Duodenal mucosa (tissue), 2 donors: ENCODE measurements around the gene MED26.

Source experiments
- H3K27ac ChIP-seq: one replicate; pipeline ENCODE4 v1.7.0; 2013; ENCODE audit warnings: low read depth, low read length
- H3K27me3 ChIP-seq, 2 donors: one replicate each; pipeline ENCODE4 v1.7.0; 2013; ENCODE audit warnings: low read length in 2 of 2, control low read depth in 1 of 2; ENCODE audit not compliant: insufficient read depth in 2 of 2, control insufficient read depth in 1 of 2
- H3K36me3 ChIP-seq, 2 donors: one replicate each; pipeline ENCODE4 v1.7.0; 2013; ENCODE audit warnings: low read length in 2 of 2, control low read depth in 1 of 2; ENCODE audit not compliant: insufficient read depth in 2 of 2, control insufficient read depth in 1 of 2
- H3K4me1 ChIP-seq, 2 donors: one replicate each; pipeline ENCODE4 v1.7.0; 2013; ENCODE audit warnings: low read length in 2 of 2, control low read depth in 1 of 2; ENCODE audit not compliant: insufficient read depth in 2 of 2, control insufficient read depth in 1 of 2
- H3K4me3 ChIP-seq, 2 donors: one replicate each; pipeline ENCODE4 v1.7.0; 2013; ENCODE audit warnings: low read length in 2 of 2, low read depth in 1 of 2
- H3K9ac ChIP-seq, 2 donors: one replicate each; pipeline ENCODE4 v1.7.0; 2013; ENCODE audit warnings: low read length in 2 of 2, low read depth in 1 of 2
- H3K9me3 ChIP-seq, 2 donors: one replicate each; pipeline ENCODE4 v1.7.0; 2013; ENCODE audit warnings: low read length in 2 of 2, control low read depth in 1 of 2; ENCODE audit not compliant: control insufficient read depth in 1 of 2

The MED26 gene

DNA sequence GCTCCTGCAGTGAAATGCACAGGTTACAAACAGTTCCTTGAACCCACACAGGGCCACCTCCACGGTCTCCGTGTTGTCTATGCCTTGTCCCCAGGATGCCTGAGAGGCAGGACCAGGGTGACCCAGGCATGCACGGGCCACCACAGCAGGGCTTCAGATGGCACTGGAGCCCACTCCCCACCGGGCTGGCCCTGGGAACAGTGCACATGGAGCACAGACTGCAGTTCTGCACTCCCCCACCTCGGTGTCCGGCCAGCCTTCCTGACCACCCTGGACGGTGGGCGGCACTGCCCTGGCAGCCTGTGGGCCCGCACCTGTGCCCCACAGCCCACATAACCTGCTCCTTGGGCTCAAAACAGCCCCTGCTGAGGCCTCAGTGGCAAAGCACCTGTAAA is 41.5 kb downstream of the MED26 start:
- H3K9me3 ChIP-seq = no peaks in the 10 kb centered on the region
- H3K9ac ChIP-seq = peak overlapping the region; percentile 36 to 50
- peak overlapping the region; percentile 37 to 48 for H3K4me3 ChIP-seq
- H3K36me3 ChIP-seq = peaks cover 0 to 3% of the 10 kb centered on the region in 2 donors
- peaks cover 84 to 89% of the 10 kb centered on the region in 2 donors for H3K4me1 ChIP-seq
- peak overlapping the region; percentile 58 for H3K27ac ChIP-seq
- H3K27me3 ChIP-seq = no peaks in the 10 kb centered on the region

DNA sequence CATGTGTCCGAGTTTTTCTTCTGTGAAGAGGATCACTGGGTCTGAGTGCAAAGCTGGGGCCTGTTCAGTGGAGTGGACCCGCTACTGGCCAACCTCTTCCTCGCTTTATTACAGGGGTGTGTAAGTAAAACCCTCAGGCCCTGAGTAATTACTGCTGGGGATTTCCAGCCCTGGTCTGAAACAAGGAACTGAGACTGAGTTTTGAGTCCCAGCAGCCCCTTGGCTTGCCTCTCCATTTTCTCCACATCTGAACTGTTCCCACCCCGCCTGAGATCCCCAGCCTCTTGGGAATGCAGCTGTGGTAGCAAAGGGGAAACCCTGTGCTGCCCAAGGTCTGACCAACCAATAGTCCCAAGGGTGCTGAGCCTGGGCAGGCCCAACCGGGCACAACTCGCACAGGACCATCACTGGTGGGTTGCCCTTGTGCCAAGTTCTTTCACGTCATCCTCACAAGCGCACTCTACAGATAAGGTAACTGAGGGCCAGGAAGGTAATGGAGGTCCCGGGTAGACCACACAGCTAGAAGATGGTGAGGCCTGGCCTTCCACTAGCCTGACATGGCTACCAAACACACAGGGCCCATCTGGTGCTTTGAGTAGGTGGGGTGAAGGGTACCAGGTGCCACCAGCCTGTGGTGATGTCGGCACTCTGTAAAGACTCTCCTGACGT is 42.1 kb downstream of the MED26 start:
- peak overlapping the region; percentile 48 to 50 for H3K9ac ChIP-seq

DNA sequence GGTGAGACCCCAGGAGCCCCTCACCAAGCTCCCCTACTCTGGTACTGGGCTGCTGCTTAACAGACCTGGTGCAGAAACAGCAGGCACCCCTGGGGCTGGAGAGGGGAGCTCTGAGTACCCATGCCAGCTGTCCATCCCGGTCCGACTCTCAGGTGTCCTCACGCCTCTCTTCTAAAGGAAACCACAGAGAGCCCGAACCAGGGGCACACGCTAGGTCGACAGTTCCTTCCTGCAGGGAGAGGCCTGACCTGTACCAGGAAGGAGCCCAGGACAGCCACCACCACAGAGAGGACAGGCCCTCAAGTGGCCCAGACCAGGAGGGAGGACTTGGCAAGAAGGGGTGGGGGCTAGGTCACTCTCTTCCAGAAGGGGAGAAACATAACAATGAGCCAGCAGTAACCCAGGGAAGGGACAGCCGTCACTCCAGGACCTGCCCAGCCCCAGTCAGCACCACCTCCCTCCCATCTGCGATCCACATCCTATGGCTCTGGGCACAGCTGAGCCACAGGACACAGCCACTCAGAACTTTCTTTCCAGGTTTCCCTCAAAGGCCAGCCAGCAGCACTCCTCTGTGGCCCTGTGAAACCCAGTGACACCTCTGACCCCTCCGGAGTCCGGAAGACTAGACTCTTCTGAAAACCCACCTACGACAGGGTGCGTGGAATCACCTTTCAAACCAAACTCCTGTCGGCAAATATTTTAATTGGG is 42.8 kb downstream of the MED26 start:
- peak overlapping the region; percentile 52 to 63 for H3K4me3 ChIP-seq
- peaks cover 8 to 12% of the 10 kb centered on the region in 2 donors for H3K36me3 ChIP-seq
- H3K4me1 ChIP-seq = peaks cover 78 to 89% of the 10 kb centered on the region in 2 donors
- H3K9me3 ChIP-seq = no peaks in the 10 kb centered on the region
- peak overlapping the region; percentile 82 for H3K27ac ChIP-seq
- H3K27me3 ChIP-seq = no peaks in the 10 kb centered on the region
- H3K9ac ChIP-seq = peak overlapping the region; percentile 48 to 50

More for the DNA sequence above, 42.1 kb downstream of the MED26 start:
- Histone ChIP-seq H3K36me3 (peaks cover 5 to 7% of the 10 kb centered on the region in 2 donors), H3K4me1 (peaks cover 81 to 91% of the 10 kb centered on the region in 2 donors), H3K9me3 (no peaks in the 10 kb centered on the region), H3K27me3 (no peaks in the 10 kb centered on the region), H3K27ac (peak overlapping the region; percentile 82), H3K4me3 (peak overlapping the region; percentile 9 to 63)

GRCh38 chr19:16584248-16585093 is 43.5 kb downstream of the MED26 start:
- Histone ChIP-seq H3K27me3 (no peaks in the 10 kb centered on the region), H3K9ac (peak overlapping the region; percentile 48 to 50), H3K27ac (peak overlapping the region; percentile 82), H3K36me3 (peaks cover 10 to 13% of the 10 kb centered on the region in 2 donors), H3K4me1 (peaks cover 71 to 83% of the 10 kb centered on the region in 2 donors), H3K9me3 (no peaks in the 10 kb centered on the region), H3K4me3 (peak overlapping the region; percentile 52 to 63)

GRCh38 chr19:16582486-16583261 is 45.3 kb downstream of the MED26 start:
- peaks cover 13 to 28% of the 10 kb centered on the region in 2 donors for H3K36me3 ChIP-seq
- peaks cover 59 to 65% of the 10 kb centered on the region in 2 donors for H3K4me1 ChIP-seq
- H3K9ac ChIP-seq = peak overlapping the region in 1 of 2 donors; percentile 13
- H3K4me3 ChIP-seq = no peak overlapping the region
- no peak overlapping the region for H3K27ac ChIP-seq
- no peaks in the 10 kb centered on the region for H3K27me3 ChIP-seq
- H3K9me3 ChIP-seq = no peaks in the 10 kb centered on the region

DNA sequence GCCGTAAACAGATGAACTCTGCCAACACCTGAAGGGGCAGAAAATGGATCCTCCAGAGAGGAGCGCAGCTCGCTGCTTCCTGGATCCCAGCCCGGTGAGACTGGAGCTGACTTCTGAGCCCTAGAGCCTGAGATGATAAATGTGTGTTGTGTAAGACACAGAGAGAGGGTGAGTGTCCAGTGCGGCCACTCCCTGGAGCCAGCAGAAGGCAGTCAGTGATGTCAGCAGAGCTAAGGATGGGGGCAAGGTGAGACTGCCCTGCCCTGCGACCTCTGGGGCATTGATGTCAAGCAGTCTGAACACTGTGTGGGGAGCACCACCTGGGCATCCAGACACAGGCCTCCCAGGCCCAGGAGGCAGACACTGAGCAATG is 46.0 kb downstream of the MED26 start:
- H3K27ac ChIP-seq = no peak overlapping the region

DNA sequence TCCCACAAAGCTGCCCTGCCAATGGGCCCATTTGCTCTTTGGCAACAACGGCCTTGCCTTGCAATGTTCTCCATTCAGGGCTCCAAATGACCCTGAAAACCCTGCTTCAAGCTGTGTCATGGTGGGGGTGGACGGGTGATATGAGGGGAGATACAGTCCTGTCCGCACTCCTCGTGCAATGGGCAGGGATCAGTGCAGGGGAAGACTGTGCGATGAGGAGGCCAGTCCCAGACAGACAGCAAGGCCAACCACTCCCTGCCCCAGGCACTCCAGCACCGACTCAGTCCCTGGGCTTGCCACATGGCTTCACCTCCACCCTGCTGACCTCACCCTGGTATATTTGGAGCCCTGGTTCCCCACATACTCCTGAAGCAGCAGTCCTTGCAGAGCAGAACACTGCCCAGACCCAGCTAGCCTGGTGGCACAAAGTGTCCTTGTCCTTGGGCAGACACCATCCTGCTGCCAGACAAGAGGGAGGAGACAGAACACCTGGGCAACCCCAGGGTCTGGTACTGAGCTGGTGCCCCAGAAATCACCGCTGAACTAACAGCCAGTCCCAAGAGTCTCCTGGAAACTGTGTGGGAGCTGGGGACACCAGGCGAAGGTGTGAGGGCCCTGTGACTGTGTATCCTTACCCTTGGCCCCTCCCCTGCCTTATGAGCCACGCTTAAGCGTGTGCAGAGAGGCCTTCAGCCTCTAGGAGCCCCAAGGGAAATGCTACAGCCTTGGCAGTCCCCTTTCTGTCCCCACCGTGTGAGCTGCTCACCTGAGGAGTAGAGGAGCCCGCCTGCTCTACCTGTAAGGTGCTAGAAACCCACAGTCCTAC is 46.6 kb downstream of the MED26 start:
- peaks cover 13 to 38% of the 10 kb centered on the region in 2 donors for H3K36me3 ChIP-seq
- H3K9me3 ChIP-seq = no peaks in the 10 kb centered on the region
- no peaks in the 10 kb centered on the region for H3K27me3 ChIP-seq
- no peak overlapping the region for H3K9ac ChIP-seq
- H3K27ac ChIP-seq = no peak overlapping the region
- H3K4me1 ChIP-seq = peaks cover 46 to 52% of the 10 kb centered on the region in 2 donors
- no peak overlapping the region for H3K4me3 ChIP-seq

More for the DNA sequence above, 46.0 kb downstream of the MED26 start:
- Histone ChIP-seq H3K9me3 (no peaks in the 10 kb centered on the region), H3K9ac (peak overlapping the region in 1 of 2 donors; percentile 13), H3K36me3 (peaks cover 13 to 32% of the 10 kb centered on the region in 2 donors), H3K4me3 (no peak overlapping the region), H3K27me3 (no peaks in the 10 kb centered on the region), H3K4me1 (peaks cover 52 to 58% of the 10 kb centered on the region in 2 donors)

GRCh38 chr19:16579381-16579780 is 48.6 kb downstream of the MED26 start:
- no peak overlapping the region for H3K27ac ChIP-seq

GRCh38 chr19:16577531-16577985 is 50.4 kb downstream of the MED26 start:
- Histone ChIP-seq H3K27ac (no peak overlapping the region), H3K4me3 (no peak overlapping the region), H3K4me1 (peaks cover 29 to 37% of the 10 kb centered on the region in 2 donors), H3K9me3 (no peaks in the 10 kb centered on the region), H3K36me3 (peaks cover 16 to 46% of the 10 kb centered on the region in 2 donors), H3K27me3 (no peaks in the 10 kb centered on the region), H3K9ac (no peak overlapping the region)

More at GRCh38 chr19:16579381-16579780, 48.6 kb downstream of the MED26 start:
- Histone ChIP-seq H3K4me3 (no peak overlapping the region), H3K27me3 (no peaks in the 10 kb centered on the region), H3K4me1 (peaks cover 33 to 35% of the 10 kb centered on the region in 2 donors), H3K36me3 (peaks cover 16 to 46% of the 10 kb centered on the region in 2 donors), H3K9me3 (no peaks in the 10 kb centered on the region), H3K9ac (no peak overlapping the region)
